Measurements from ENCODE around the gene CALCR.
"Not testable (repeated sequence)": the region's sequence is repeated elsewhere in the genome, so short reads cannot be mapped to it uniquely, and the experiment has no call there.

Gene CALCR

GRCh38 chr7:93574646-93575554 lies at the start of gene CALCR:
Gene CALCR (minus strand): TSS chr7:93574724. CDS start chr7:93486981, 87,743 bp downstream.
- DNase-seq = no peak

GRCh38 chr7:93623816-93624215 lies 49.3 kb upstream of the CALCR start:
- DNase-seq = no peak

DNA sequence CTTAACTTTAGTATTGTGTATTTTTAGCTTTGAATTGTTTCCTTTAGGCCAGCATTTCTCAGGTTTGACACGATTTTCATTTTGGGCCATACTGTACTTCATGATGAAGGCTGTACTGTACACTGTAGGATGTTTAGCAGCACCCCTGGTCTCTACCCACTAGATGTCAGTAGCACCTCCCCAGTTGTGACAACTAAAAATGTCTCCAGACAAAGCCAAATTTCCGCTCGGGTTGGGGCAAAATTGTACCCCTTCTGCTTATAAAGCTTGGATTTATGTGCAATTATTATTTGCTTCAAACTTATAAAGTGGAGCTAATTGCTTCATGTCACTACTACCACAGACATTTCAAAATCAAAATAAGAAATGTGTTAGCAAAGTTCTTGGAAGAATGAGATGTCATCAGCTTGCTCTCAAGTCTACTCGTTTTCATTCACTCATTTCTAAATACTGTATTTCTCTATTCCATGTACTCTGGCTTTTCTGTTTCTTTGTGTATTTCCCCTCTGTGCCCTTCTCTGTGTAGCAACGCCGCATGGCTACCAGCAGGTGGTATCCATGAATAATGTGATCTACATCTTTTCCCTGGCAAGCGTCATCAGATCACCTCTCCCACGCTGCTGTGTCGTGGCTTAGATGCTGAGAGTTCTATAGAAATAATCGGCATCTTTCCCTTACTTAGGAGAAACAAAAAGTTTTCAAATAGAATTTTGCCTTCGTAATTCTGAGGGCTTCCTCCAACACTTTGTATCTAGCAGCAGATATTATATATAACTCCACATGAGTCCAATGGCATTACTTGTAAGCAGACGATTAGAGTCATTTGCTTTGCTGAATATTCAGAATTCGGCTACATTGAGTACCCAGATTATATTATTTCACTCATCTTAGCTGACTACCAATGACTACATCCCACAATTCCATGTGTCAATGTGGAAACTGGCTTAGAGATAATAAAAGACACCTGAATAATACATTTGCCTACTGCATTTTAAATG lies 47.8 kb upstream of the CALCR start:
- DNase-seq = peak; percentile 35

GRCh38 chr7:93620864-93621263 lies 46.3 kb upstream of the CALCR start:
- no peak for DNase-seq

- DNase-seq = no peak
Observed at GRCh38 chr7:93620057-93620456, 45.5 kb upstream of the CALCR start.

- no peak for DNase-seq
Observed at GRCh38 chr7:93601363-93601762, 26.8 kb upstream of the CALCR start.

- no peak for DNase-seq
Observed at GRCh38 chr7:93594250-93594649, 19.7 kb upstream of the CALCR start.

DNA sequence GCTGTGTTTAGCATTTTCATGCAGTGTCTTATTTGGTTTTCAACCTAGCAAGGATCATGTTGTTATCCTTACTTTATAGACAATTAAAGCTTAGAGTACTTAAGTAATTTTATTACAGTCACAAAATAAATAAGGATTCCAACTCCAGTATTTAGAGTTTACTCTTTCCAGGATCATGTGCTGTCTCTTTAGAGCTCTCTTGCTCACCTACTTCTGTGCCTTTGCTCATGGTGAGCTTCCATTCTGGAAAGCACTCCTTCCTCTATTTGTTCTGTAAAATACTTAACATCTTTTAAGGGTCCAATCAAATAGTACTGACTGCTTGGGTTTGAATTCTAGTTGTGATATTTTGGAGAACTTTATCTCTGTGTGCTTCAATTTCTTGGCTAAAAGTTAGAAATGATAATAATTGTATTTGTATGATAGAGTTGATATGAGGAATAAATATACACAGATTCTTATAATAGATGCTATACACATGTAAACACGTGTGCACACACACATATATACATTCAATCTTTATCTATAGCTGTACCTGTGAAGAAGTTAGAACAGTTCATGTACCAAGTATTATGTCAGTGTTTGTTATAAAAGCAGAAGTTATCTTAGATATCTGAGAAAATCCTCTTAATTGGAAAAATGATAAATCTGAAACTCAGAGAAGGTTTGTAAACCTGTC lies 18.2 kb upstream of the CALCR start:
- DNase-seq = no peak

GRCh38 chr7:93591224-93592050 lies 16.9 kb upstream of the CALCR start:
- DNase-seq = not testable (repeated sequence)

DNA sequence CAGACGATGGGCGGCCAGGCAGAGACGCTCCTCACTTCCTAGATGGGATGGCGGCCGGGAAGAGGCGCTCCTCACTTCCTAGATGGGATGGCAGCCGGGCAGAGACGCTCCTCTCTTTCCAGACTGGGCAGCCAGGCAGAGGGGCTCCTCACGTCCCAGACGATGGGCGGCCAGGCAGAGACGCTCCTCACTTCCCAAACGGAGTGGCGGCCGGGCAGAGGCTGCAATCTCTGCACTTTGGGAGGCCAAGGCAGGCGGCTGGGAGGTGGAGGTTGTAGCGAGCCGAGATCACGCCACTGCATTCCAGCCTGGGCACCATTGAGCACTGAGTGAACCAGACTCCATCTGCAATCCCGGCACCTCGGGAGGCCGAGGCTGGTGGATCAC lies 11.9 kb upstream of the CALCR start:
- not testable (repeated sequence) for DNase-seq

DNA sequence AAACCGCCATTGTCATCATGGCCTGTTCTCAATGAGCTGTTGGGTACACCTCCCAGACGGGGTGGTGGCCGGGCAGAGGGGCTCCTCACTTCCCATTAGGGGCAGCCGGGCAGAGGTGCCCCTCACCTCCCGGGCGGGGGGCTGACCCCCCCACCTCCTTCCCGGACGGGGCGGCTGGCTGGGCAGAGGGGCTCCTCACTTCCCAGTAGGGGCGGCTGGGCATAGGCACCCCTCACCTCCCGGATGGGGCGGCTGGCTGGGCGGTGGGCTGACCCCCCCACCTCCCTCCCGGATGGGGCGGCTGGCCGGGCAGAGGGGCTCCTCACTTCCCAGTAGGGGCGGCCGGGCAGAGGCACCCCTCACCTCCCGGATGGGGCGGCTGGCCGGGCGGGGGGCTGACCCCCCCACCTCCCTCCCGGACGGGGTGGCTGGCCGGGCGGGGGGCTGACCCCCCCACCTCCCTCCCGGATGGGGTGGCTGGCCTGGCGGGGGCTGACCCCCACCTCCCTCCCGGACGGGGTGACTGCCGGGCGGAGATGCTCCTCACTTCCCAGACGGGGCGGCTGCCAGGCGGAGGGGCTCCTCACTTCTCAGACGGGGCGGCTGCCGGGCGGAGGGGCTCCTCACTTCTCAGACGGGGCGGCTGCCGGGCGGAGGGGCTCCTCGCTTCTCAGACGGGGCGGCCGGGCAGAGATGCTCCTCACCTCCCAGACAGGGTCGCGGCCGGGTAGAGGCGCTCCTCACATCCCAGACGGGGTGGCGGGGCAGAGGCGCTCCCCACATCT lies 11.4 kb upstream of the CALCR start:
- DNase-seq = not testable (repeated sequence)

GRCh38 chr7:93579431-93579830 lies 4.9 kb upstream of the CALCR start:
- DNase-seq = no peak

GRCh38 chr7:93578762-93579161 lies 4.2 kb upstream of the CALCR start:
- no peak for DNase-seq

GRCh38 chr7:93575555-93576399 lies 1.3 kb upstream of the CALCR start:
- DNase-seq = no peak

GRCh38 chr7:93574269-93574645 lies 267 bp downstream of the CALCR start:
- DNase-seq = no peak

- DNase-seq = no peak
Observed at GRCh38 chr7:93569189-93569588, 5.3 kb downstream of the CALCR start.

DNA sequence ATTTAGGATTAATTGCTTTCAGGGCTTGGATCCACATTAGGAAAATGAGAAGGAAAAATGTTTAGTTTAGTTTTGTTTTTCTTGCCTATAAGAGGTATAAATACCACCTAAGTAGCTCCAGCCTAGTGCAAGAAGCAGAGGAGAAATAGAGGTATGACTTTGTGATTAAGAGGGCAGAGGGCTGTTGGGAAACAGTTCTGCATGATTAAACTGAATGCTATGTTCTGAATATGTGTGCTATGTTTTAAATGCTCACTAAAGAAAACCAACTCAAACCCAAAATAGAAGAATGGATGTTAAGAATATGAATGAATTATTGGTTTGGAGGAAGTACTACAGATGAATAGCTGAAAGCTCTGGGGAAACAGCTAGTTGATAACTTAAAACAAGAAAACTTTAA lies 7.6 kb downstream of the CALCR start:
- no peak for DNase-seq

DNA sequence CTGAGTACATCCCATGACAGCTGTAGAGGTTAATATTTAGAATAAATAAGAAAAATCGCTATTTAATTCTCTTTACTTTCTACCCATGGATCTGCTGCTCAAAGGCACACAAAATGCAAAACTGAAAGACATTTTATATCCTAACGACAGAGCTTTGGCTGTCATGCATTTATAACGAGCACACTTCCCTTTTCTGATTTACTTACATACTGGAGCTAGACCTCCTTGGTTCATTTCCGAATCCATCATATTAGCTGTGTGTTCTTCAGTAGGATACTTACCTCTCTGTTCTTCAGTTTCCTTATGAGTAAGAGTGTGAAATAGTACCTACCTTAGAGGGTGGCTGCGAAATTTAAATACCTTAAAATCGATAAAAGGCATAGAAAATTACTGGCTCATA lies 10.9 kb downstream of the CALCR start:
- DNase-seq = no peak

DNA sequence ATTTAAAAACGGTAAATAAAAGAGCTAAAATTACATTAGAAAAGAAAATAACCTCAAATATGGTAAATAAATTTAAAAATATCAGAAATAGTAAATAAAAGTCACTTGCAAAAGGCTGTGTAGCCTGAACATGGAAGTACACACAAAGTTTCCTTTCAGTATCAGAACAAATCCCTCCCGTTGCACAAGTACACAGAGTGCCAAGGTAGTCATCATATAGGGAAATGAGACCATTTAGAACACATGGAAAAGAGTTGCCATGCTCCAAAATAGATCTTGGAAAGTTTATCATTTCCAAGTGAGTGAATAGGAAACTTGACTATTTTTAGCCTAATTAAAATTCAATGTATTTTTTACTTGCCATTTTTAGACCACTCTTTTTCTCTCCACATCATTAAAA lies 11.6 kb downstream of the CALCR start:
- DNase-seq = no peak

GRCh38 chr7:93562106-93562505 lies 12.4 kb downstream of the CALCR start:
- DNase-seq = no peak
